ENCODE data around the gene CDC6.
A peak's percentile ranks its signal among the peaks of the same experiment; 100 is the strongest.

The CDC6 gene

DNA sequence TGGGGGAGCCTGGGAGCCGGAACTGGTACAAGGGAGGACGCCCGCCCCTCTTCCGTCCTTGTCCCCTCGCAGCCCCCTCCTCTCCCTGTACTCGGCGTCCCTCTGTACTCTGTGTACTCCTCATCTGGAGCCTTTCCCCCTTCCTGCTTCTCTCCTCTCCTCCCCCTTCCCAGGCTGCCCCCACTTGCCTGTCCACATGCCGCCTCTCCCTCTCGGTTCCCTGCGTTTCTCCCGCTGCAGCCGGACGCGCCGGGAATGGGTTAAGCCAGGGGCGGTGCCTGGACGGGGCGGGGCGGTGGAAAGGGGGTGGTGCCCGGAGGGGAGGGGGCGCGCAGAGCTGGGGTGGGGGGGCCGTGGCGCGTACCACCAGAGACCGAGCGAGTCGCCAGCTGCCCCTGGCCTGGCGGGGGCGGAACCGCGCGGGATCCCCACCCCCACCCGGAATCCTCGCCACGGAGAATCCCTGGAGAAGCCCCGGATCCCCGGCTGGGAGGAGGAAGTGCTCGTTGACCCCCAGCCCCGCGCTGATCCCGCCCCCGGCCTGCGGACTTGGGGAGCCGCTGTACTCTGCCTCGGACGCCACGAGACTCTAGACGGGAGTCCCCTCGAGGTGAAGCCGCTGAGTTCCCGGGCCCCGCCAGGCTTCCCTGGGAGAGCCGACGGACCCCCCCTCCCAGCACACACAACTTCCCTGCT lies 54.3 kb downstream of the CDC6 start:
- DNase-seq (ENCODE audit: low read depth), result peak; percentile 64
- H3K4me3 ChIP-seq (ENCODE audit: low read depth, low read length), result peak overlapping the region; percentile 78
- TF ChIP-seq, protein P1, sequence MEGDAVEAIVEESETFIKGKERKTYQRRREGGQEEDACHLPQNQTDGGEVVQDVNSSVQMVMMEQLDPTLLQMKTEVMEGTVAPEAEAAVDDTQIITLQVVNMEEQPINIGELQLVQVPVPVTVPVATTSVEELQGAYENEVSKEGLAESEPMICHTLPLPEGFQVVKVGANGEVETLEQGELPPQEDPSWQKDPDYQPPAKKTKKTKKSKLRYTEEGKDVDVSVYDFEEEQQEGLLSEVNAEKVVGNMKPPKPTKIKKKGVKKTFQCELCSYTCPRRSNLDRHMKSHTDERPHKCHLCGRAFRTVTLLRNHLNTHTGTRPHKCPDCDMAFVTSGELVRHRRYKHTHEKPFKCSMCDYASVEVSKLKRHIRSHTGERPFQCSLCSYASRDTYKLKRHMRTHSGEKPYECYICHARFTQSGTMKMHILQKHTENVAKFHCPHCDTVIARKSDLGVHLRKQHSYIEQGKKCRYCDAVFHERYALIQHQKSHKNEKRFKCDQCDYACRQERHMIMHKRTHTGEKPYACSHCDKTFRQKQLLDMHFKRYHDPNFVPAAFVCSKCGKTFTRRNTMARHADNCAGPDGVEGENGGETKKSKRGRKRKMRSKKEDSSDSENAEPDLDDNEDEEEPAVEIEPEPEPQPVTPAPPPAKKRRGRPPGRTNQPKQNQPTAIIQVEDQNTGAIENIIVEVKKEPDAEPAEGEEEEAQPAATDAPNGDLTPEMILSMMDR (conservative IDR thresholded peaks at IDR 0.05; ENCODE audit: low read depth, low read length), result no peak

GRCh38 chr17:40342504-40343218 lies 55.0 kb downstream of the CDC6 start:
- no peak for DNase-seq (ENCODE audit: low read depth)
- H3K4me3 ChIP-seq (ENCODE audit: low read depth, low read length), result peak overlapping the region; percentile 78
- TF ChIP-seq, protein P1 (conservative IDR thresholded peaks at IDR 0.05; ENCODE audit: low read depth, low read length), result no peak

DNA sequence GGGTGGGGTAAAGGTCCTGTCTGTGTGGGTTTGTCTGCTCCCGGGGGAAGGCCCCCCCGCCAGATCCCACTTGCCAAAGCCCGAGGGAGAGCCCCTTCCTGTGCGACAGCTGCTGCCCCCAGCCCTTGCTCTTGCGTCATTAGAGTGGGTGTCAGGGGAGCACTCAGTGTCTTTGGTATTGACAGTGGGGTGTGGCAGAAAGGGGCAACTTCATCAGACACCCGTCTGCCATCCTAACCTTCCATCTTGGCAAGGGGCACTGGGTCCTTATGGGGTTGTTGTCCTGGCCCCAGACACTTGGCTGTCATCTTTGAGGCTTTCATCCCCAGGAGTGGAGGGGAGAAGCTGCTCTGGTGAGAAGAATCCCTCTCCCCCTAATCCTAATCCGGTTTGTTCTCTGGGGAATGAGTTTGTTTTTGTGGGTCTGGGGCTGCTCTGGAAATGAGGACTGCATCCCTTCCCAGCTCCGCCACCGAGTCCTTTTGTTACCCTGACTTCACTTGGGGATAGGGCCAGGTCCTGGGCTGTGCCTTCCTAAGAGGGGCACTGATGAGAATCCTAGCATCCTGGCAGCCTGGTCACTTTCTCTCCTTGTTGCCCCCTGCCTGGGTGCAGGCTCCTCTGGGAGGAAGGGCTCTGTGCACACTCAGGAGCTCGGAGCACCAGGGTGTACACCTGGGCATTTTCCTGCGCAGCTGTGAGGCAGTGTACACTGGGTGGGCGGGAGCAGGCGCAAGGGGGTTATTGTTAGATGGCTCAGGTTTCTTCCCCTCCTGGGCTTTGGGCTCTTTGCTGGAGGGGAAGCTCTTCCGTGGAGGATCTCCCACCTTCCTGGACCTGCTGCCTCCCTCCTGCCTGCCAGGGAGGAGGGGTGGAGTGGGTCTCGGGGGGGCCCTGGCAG lies 55.8 kb downstream of the CDC6 start:
- TF ChIP-seq, protein P1 (conservative IDR thresholded peaks at IDR 0.05; ENCODE audit: low read depth, low read length), result no peak
- H3K4me3 ChIP-seq (ENCODE audit: low read depth, low read length), result peak overlapping the region; percentile 78
- no peak for DNase-seq (ENCODE audit: low read depth)

DNA sequence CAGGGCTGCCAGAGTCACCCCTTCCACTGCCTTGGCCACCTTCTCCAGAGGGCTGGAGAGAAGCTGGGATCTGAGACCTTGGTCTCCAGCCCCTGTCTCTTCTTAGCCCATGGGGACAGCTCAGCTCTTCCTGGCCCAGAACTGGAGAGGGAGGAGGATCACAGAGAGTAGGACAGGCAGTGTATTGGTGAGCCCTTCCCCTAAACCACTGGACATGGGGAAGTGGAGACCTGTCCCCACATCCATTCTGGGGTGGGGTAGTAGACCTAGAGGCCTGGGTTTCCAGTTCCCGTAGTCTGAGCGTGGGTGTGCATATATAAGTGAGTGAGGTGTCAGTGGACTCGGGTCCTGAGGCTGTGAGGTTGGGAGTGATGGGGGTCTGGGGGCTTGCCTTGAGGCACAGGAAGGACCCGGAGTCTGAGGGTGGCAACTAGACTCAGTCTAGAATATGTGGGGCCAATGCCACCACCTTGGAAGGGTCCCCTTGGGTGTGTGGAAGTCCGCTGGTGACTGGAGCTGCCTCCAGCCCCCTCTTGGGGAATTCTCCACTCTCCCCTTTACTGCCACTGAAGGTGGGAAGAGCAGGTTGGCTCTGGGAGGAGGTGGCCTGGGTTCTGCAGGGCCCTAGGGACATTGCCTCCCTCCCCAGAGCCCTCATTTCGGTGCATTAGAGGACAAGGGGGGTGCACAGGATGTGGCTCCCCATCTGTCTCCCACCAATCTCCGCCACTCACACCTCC lies 56.9 kb downstream of the CDC6 start:
- no peak for DNase-seq (ENCODE audit: low read depth)
- TF ChIP-seq, protein P1 (conservative IDR thresholded peaks at IDR 0.05; ENCODE audit: low read depth, low read length), result no peak
- H3K4me3 ChIP-seq (ENCODE audit: low read depth, low read length), result peak overlapping the region; percentile 78

GRCh38 chr17:40345161-40345993 lies 57.7 kb downstream of the CDC6 start:
- DNase-seq (ENCODE audit: low read depth), result peak; percentile 62
- H3K4me3 ChIP-seq (ENCODE audit: low read depth, low read length), result peak overlapping the region; percentile 78
- TF ChIP-seq, protein P1 (conservative IDR thresholded peaks at IDR 0.05; ENCODE audit: low read depth, low read length), result no peak

Data from choroid plexus epithelial cell (primary cell).